ENCODE data around the gene SPATA4. TPM values are rescaled to one million over a fixed set of nuclear protein-coding genes. Genes with fewer than 3 reads are reported as not detected.
"Not testable (repeated sequence)": the region's sequence is repeated elsewhere in the genome, so short reads cannot be mapped to it uniquely, and the experiment has no call there.

Gene SPATA4
- total RNA-seq (2014; rRNA removed; shearing (Covaris generic)) = not detected in 2 replicates

DNA sequence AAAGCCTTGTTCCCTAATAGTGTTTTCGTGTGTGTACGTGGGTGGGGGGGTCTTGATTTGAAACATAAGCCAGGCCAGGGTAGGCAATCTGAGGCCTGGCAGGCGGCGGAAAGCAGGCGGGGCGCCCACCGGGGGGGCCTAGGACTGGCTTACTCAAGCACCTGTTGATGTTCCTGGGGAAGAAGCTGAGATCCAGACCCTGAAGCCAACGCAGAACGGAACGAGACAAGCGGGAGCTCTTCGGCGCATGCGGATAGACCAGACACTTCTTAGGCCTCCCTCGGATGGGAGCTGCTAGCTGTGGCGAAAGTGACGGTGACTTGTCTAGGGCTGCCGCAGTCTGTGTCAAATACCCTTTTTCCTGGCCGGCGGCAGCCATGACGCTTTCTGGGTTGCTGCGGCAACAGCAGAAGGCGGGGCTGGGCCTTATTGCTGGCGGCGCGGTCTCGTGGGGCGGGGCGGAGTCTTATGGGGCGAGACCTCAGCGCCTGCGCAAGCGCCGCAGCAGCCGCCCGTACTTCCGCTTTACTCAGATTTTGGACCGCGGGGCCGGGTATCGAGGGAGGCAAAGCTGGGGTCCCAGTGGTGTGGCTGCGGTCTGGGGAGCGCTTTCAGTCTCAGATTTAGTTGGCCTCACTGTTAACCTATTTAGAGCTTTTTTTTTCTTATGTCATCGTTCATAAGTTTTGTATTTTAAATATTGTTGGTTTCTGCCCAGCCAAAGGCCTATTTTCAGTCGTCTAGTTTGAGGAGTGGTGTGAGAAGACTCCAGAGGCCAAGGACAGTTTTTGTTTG is at the start of gene SPATA4:
Gene SPATA4, minus strand, starts transcription at position 402 of the 795 bp plus-strand sequence. Its CDS starts 23 bp downstream, at position 379.
- Histone ChIP-seq H3K27me3 (replicated peaks) (no peaks in the 10 kb centered on the region), H3K4me3 (peak within 1 kb of the TSS; percentile 41), H3K27ac (peak within 1 kb of the TSS; percentile 55), H3K4me1 (replicated peaks) (peaks cover 32% of the 10 kb centered on the region), H3K36me3 (no peaks in the 10 kb centered on the region), H3K9me3 (replicated peaks) (no peaks in the 10 kb centered on the region)
- DNase-seq (ENCODE audit: low read depth in 1 of 2, low spot score in 2 of 2) = peak; percentile 85 to 92

- no peak overlapping the region for H3K4me3 ChIP-seq
- H3K9me3 ChIP-seq (replicated peaks) = no peaks in the 10 kb centered on the region
- H3K27ac ChIP-seq = no peak overlapping the region
- no peaks in the 10 kb centered on the region for H3K27me3 ChIP-seq (replicated peaks)
- no peaks in the 10 kb centered on the region for H3K36me3 ChIP-seq
- no peak for DNase-seq (ENCODE audit: low read depth in 1 of 2, low spot score in 2 of 2)
- H3K4me1 ChIP-seq (replicated peaks) = peaks cover 7% of the 10 kb centered on the region
Measured at GRCh38 chr4:176242764-176243347, 47.5 kb upstream of the SPATA4 start.

DNA sequence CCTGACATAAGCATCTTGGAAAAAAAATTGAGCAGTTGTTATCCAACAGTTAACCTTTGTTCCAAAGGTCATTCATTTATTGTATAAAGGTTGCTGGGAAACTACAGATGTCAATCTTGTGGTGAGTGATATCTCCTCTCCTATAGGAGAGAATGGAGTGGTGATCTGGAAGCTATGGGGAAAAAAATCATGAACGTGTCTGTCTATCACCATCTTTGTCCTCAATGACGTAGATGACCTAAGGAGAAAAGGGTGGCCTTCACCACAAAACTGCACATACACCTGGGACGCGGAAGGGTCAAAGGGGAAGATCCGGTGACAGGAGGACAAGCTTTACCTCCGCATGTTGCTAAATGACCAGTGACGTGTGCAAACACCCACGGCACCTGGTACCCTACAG is 46.3 kb upstream of the SPATA4 start:
- Histone ChIP-seq H3K4me1 (replicated peaks) (peaks cover 7% of the 10 kb centered on the region), H3K4me3 (no peak overlapping the region)

GRCh38 chr4:176238826-176239225 is 43.4 kb upstream of the SPATA4 start:
- H3K4me3 ChIP-seq = no peak overlapping the region
- no peak overlapping the region for H3K27ac ChIP-seq
- no peaks in the 10 kb centered on the region for H3K27me3 ChIP-seq (replicated peaks)
- H3K36me3 ChIP-seq = no peaks in the 10 kb centered on the region
- H3K9me3 ChIP-seq (replicated peaks) = no peaks in the 10 kb centered on the region
- peak in 1 of 2 experiments; percentile 11 for DNase-seq (ENCODE audit: low read depth in 1 of 2, low spot score in 2 of 2)
- H3K4me1 ChIP-seq (replicated peaks) = peaks cover 7% of the 10 kb centered on the region

More for the DNA sequence above, 46.3 kb upstream of the SPATA4 start:
- Histone ChIP-seq H3K27me3 (replicated peaks) (no peaks in the 10 kb centered on the region), H3K27ac (no peak overlapping the region), H3K9me3 (replicated peaks) (no peaks in the 10 kb centered on the region), H3K36me3 (no peaks in the 10 kb centered on the region)
- no peak for DNase-seq (ENCODE audit: low read depth in 1 of 2, low spot score in 2 of 2)

DNA sequence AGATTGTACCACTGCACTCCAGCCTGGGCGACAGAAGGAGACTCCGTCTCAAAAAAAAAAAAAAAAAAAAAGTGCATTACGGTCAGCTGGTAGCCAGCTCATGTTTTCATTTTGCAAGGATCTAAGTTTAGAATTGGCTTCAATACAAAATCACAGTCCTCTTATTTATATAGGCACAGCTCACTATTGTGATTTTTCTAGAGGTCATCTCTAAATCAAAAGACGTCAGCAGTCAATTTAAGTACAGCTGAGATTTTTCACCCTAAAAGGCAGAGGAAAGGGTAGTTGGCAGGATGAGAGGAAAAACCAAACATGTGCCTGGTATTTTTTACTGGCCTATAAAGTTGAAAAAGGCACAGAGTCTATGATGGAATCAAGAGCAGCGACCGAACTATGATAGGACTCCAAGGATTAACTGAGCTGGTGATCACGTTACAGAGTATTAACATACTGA is 42.8 kb upstream of the SPATA4 start:
- Histone ChIP-seq H3K4me1 (replicated peaks) (peaks cover 7% of the 10 kb centered on the region), H3K27me3 (replicated peaks) (no peaks in the 10 kb centered on the region), H3K4me3 (no peak overlapping the region), H3K9me3 (replicated peaks) (no peaks in the 10 kb centered on the region), H3K27ac (no peak overlapping the region), H3K36me3 (no peaks in the 10 kb centered on the region)
- peak in 1 of 2 experiments; percentile 9 for DNase-seq (ENCODE audit: low read depth in 1 of 2, low spot score in 2 of 2)

DNA sequence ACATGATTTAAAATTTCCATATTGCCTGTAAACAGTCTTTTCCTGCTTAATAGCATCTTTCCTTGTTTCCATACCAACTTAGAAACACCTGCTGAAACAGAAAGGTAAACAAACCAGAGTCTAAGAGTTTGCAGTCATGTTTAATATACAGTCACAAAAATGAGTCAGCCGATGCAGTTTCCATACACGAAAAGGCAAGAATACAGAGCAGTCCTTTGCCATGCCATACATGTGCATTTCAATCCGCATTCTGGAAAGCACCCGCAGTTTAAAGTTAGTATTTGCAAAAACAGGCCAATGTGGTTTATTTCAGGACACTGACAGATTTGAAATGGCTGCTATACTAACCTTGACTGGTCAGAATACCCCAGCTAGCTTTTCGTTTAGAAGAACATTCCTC is 41.6 kb upstream of the SPATA4 start:
- Histone ChIP-seq H3K4me1 (replicated peaks) (peaks cover 7% of the 10 kb centered on the region), H3K27ac (no peak overlapping the region), H3K9me3 (replicated peaks) (no peaks in the 10 kb centered on the region), H3K27me3 (replicated peaks) (no peaks in the 10 kb centered on the region), H3K4me3 (no peak overlapping the region), H3K36me3 (no peaks in the 10 kb centered on the region)
- DNase-seq (ENCODE audit: low read depth in 1 of 2, low spot score in 2 of 2) = no peak

DNA sequence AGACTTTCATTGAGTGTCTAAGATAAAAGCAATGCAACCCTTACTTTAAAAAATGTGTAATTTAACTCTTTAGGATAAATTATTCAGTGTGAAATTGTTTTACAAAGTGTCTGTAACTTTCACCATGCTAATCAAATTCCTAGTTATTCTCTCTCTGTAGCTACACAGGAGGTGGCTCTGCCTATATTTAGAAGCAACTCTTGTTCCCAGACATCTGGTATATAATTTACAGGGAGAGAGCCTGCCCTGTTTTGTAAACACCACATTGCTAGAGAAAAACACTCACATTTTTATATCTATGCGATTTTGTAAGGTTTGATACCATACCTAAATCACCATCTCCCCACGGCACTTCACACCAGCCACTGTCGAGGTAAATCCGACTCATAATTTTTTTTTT is 35.5 kb upstream of the SPATA4 start:
- H3K36me3 ChIP-seq = no peaks in the 10 kb centered on the region
- no peak overlapping the region for H3K4me3 ChIP-seq
- H3K9me3 ChIP-seq (replicated peaks) = no peaks in the 10 kb centered on the region
- no peak overlapping the region for H3K27ac ChIP-seq
- DNase-seq (ENCODE audit: low read depth in 1 of 2, low spot score in 2 of 2) = no peak
- no peaks in the 10 kb centered on the region for H3K27me3 ChIP-seq (replicated peaks)
- H3K4me1 ChIP-seq (replicated peaks) = no peaks in the 10 kb centered on the region

DNA sequence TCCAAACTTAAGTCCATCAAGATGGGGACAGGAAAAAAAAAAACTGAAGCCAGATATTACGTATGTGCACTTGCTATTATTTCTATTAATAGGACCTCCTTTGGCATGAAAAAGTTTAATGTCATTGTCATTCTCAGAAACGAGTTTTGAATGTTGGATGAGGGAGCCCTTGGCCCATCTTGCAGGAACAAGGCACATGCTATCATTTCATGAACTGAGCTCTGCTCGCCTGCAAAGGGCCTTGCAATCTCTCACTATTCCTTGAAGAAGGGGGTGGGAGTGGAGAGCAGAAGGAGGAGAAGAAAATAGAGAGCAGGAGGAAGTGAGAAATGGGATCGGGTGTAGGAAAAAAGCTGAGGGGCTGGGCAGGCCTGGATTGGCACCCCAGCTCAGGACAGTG is 34.3 kb upstream of the SPATA4 start:
- DNase-seq (ENCODE audit: low read depth in 1 of 2, low spot score in 2 of 2) = no peak
- no peaks in the 10 kb centered on the region for H3K36me3 ChIP-seq

GRCh38 chr4:176226736-176227135 is 31.4 kb upstream of the SPATA4 start:
- Histone ChIP-seq H3K9me3 (replicated peaks) (no peaks in the 10 kb centered on the region), H3K27ac (no peak overlapping the region)
- no peak for DNase-seq (ENCODE audit: low read depth in 1 of 2, low spot score in 2 of 2)

More for the DNA sequence above, 34.3 kb upstream of the SPATA4 start:
- Histone ChIP-seq H3K4me1 (replicated peaks) (no peaks in the 10 kb centered on the region), H3K9me3 (replicated peaks) (no peaks in the 10 kb centered on the region), H3K4me3 (no peak overlapping the region), H3K27me3 (replicated peaks) (no peaks in the 10 kb centered on the region), H3K27ac (no peak overlapping the region)

DNA sequence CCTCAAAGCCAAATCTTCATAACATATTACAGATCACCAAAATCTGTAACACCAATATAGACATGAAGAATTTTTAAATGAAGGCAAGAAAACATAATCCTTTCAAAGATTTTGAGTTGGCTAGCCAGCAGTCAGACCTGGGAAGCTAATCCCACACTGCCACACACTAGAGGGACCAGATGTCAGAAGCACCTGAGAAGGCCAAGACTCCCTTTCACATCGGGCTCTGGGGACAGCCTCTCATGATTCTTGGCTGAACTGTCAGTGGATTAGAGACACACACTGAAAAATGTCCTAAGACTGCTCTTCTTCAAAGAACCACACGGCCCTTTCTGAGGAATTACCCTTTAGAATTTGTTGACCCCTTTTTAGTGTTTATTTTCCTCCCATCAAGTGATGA is 28.2 kb upstream of the SPATA4 start:
- H3K36me3 ChIP-seq = no peaks in the 10 kb centered on the region
- DNase-seq (ENCODE audit: low read depth in 1 of 2, low spot score in 2 of 2) = no peak
- no peak overlapping the region for H3K4me3 ChIP-seq
- H3K27ac ChIP-seq = no peak overlapping the region
- no peaks in the 10 kb centered on the region for H3K27me3 ChIP-seq (replicated peaks)
- H3K9me3 ChIP-seq (replicated peaks) = no peaks in the 10 kb centered on the region
- no peaks in the 10 kb centered on the region for H3K4me1 ChIP-seq (replicated peaks)

More at GRCh38 chr4:176226736-176227135, 31.4 kb upstream of the SPATA4 start:
- Histone ChIP-seq H3K36me3 (no peaks in the 10 kb centered on the region), H3K27me3 (replicated peaks) (no peaks in the 10 kb centered on the region), H3K4me3 (no peak overlapping the region), H3K4me1 (replicated peaks) (no peaks in the 10 kb centered on the region)

GRCh38 chr4:176222149-176222548 is 26.8 kb upstream of the SPATA4 start:
- no peaks in the 10 kb centered on the region for H3K27me3 ChIP-seq (replicated peaks)
- H3K4me3 ChIP-seq = no peak overlapping the region
- no peak overlapping the region for H3K27ac ChIP-seq
- no peaks in the 10 kb centered on the region for H3K4me1 ChIP-seq (replicated peaks)
- H3K36me3 ChIP-seq = no peaks in the 10 kb centered on the region
- DNase-seq (ENCODE audit: low read depth in 1 of 2, low spot score in 2 of 2) = no peak
- H3K9me3 ChIP-seq (replicated peaks) = no peaks in the 10 kb centered on the region

DNA sequence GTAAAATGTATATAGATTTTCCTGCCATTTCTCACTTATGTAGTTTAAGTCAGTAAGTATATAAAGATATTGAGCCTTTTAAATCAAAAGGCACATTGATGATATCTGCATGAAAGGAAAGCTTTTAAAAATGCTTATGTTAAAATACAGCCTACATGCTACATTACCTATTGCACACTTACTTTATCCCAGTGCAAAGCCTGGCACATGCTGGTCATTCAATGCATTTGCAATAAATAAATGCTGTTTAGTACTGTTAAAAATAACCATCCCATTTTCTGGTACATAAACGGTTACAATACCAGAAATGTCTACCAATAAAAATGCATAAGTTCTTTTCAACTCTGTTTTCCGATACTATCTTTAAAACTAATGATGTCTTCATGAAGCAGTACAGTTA is 22.1 kb upstream of the SPATA4 start:
- no peaks in the 10 kb centered on the region for H3K9me3 ChIP-seq (replicated peaks)
- H3K4me1 ChIP-seq (replicated peaks) = no peaks in the 10 kb centered on the region
- DNase-seq (ENCODE audit: low read depth in 1 of 2, low spot score in 2 of 2) = no peak
- no peaks in the 10 kb centered on the region for H3K27me3 ChIP-seq (replicated peaks)
- no peak overlapping the region for H3K4me3 ChIP-seq
- no peak overlapping the region for H3K27ac ChIP-seq
- no peaks in the 10 kb centered on the region for H3K36me3 ChIP-seq

DNA sequence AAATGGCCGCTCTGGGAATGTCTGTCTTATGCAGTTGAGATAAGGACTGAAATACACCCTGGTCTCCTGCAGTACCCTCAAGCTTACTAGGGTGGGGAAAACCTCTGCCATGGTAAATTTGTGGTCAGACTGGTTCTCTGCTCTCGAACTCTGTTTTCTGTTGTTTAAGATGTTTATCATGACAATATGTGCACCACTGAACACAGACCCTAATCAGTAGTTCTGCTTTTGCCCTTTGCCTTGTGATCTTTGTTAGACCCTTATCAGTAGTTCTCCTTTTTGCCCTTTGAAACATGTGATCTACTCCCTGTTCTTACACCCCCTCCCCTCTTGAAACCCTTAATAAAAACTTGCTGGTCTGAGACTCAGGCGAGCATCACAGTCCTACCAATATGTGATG is 17.0 kb upstream of the SPATA4 start:
- H3K27ac ChIP-seq; H3K4me3 ChIP-seq; H3K36me3 ChIP-seq; H3K4me1 ChIP-seq (replicated peaks); H3K9me3 ChIP-seq (replicated peaks); H3K27me3 ChIP-seq (replicated peaks); DNase-seq (ENCODE audit: low read depth in 1 of 2, low spot score in 2 of 2): not testable (repeated sequence)

GRCh38 chr4:176210579-176211296 is 15.4 kb upstream of the SPATA4 start:
- no peaks in the 10 kb centered on the region for H3K27me3 ChIP-seq (replicated peaks)
- H3K36me3 ChIP-seq = no peaks in the 10 kb centered on the region
- DNase-seq (ENCODE audit: low read depth in 1 of 2, low spot score in 2 of 2) = no peak
- no peaks in the 10 kb centered on the region for H3K9me3 ChIP-seq (replicated peaks)
- H3K4me3 ChIP-seq = no peak overlapping the region
- H3K4me1 ChIP-seq (replicated peaks) = no peaks in the 10 kb centered on the region
- H3K27ac ChIP-seq = no peak overlapping the region

All from SJSA1 (cell line).